Ishikawa (cell line): ENCODE results near the gene PRDM16.

Experiments used
- CEBPB ChIP-seq: IDR thresholded peaks from 2 replicates; pipeline ENCODE4 v1.6.1; 2012
- CREB1 ChIP-seq: IDR thresholded peaks from 2 replicates; pipeline ENCODE4 v1.6.1; 2012; ENCODE audit warnings: low read depth
- REST ChIP-seq: IDR thresholded peaks from 2 replicates; pipeline ENCODE4 v1.6.1; 2012; ENCODE audit warnings: low read depth, mild to moderate bottlenecking

GRCh38 chr1:3076363-3076740 is 7.3 kb downstream of the PRDM16 start:
- TF ChIP-seq CREB1 (no peak), CEBPB (no peak), REST (no peak)
